Measurements from ENCODE around the gene CCDC57. TPM values are rescaled to one million over a fixed set of nuclear protein-coding genes. Genes with fewer than 3 reads are reported as not detected.

CCDC57 gene
- total and polyA plus RNA-seq, 9 of the 15 experiments (the other 6 are each of a cell fraction or from before 2014, with no cell fraction given), result 0.83 to 36.2 (median 13.6) TPM

DNA sequence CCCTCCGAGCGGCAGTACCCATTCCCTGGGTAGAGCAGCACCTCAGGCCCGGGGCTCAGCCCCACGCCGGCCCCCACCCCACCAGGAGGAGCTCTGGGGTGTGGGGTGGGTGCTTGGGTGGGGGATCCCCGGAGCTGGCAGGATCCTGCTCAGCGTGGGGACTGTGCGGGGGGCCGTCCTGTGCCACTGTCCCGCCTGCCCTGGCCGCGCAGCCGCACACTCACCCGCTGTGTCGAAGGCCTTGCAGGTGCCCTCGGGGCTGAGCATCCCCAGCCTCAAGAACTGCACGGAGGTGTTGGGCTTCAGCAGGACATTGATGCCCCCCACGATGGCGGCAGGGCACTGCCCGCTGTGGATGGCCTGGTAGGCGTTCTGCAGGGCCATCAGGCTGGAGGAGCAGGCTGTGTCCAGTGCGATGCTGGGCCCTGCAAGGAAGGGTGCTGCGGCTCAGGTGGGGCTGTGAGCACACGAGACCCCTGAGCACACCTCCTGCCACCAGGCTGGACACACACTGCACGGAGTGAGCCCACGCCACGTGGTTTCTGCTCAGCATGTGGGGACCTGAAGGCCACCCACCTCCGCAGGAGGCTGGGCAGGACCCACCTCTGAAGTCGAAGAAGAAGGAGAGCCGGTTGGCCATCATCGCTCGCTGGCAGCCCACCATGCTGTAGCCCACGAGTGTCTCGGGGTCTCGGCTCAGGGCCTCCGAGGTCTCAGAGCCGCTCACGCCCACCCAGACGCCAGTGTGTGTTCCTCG lies 119.5 kb downstream of the CCDC57 start (continued):
- TF ChIP-seq PML (IDR thresholded peaks at IDR 0.05; ENCODE audit: low read length) (peak; percentile 28; the same call in 1 of the 2 replicates), FOXK1 (CRISPR knock-in tag; IDR thresholded peaks at IDR 0.05; ENCODE audit: borderline replicate concordance) (no peak), SAFB (IDR thresholded peaks at IDR 0.05; ENCODE audit: borderline replicate concordance, low read depth, low read length) (0 out of 2 replicates have a peak, but pooled peaks have one; percentile 20), RBM14 (IDR thresholded peaks at IDR 0.05; ENCODE audit: borderline replicate concordance, insufficient read depth, low read depth, low read length) (0 out of 2 replicates have a peak, but pooled peaks have one; percentile 46), HMG20B (CRISPR knock-in tag; IDR thresholded peaks at IDR 0.05) (no peak), BRD4 (IDR thresholded peaks at IDR 0.05) (no peak), TBP (optimal IDR thresholded peaks at IDR 0.05; ENCODE audit: low read depth, low read length) (no peak), NCOA6 (IDR thresholded peaks at IDR 0.05) (no peak), USF1 (CRISPR knock-in tag; IDR thresholded peaks at IDR 0.05) (peak; percentile 22; the same call in 1 of the 2 replicates), ZFP30 (CRISPR knock-in tag; IDR thresholded peaks at IDR 0.05; ENCODE audit: borderline replicate concordance) (no peak), HMG20A (CRISPR knock-in tag; conservative IDR thresholded peaks at IDR 0.05) (no peak), FIP1L1 (IDR thresholded peaks at IDR 0.05; ENCODE audit: low read depth, low read length, poor library complexity, severe bottlenecking) (peak; percentile 91), TARDBP (IDR thresholded peaks at IDR 0.05) (no peak), NFXL1 (CRISPR knock-in tag; IDR thresholded peaks at IDR 0.05) (no peak), ZBED1 (IDR thresholded peaks at IDR 0.05) (peak; percentile 37; the same call in 1 of the 2 replicates), RHOXF2B (CRISPR knock-in tag; conservative IDR thresholded peaks at IDR 0.05) (no peak), ZBTB8A (IDR thresholded peaks at IDR 0.05; ENCODE audit: partially characterized antibody) (no peak), MYBL2 (IDR thresholded peaks at IDR 0.05; ENCODE audit: low read depth) (no peak), MYBL2 (CRISPR knock-in tag; IDR thresholded peaks at IDR 0.05; ENCODE audit: borderline replicate concordance) (no peak), RBFOX2 (IDR thresholded peaks at IDR 0.05; ENCODE audit: low read depth, low read length) (peak; percentile 75)
- TF ChIP-seq, protein P1, sequence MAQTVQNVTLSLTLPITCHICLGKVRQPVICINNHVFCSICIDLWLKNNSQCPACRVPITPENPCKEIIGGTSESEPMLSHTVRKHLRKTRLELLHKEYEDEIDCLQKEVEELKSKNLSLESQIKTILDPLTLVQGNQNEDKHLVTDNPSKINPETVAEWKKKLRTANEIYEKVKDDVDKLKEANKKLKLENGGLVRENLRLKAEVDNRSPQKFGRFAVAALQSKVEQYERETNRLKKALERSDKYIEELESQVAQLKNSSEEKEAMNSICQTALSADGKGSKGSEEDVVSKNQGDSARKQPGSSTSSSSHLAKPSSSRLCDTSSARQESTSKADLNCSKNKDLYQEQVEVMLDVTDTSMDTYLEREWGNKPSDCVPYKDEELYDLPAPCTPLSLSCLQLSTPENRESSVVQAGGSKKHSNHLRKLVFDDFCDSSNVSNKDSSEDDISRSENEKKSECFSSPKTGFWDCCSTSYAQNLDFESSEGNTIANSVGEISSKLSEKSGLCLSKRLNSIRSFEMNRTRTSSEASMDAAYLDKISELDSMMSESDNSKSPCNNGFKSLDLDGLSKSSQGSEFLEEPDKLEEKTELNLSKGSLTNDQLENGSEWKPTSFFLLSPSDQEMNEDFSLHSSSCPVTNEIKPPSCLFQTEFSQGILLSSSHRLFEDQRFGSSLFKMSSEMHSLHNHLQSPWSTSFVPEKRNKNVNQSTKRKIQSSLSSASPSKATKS (CRISPR knock-in tag; IDR thresholded peaks at IDR 0.05), result no peak
